IPS DF 4.7 (cell line): ENCODE results near the gene ALDH8A1.
A peak's percentile ranks its signal among the peaks of the same experiment; 100 is the strongest.
"Not testable (repeated sequence)": the region's sequence is repeated elsewhere in the genome, so short reads cannot be mapped to it uniquely, and the experiment has no call there.

Experiments used
- DNase-seq: peaks from one replicate; pipeline ENCODE4 v3.0.0-alpha.2; 2013; ENCODE audit warnings: low spot score; ENCODE audit errors: extremely low read depth

The ALDH8A1 gene

DNA sequence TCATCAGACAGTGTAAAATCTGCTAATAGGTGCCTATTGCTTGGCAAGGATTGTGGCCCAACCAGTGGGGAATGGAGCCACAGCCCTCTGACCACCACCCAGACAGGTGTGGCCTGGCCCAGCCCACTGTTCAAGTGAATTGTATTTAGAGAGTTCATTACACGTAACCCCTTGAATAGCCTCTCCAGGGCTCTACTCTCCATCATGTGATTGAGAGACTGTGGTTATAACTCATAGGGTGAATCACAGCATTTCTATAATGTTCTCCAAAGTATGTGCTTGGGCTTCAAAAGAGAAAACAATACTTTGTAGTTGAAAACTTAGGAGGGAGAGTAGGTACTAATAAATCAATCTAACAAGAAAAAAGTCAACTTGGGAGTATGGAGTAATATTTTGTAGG is 38.4 kb downstream of the ALDH8A1 start:
- DNase-seq = no peak

DNA sequence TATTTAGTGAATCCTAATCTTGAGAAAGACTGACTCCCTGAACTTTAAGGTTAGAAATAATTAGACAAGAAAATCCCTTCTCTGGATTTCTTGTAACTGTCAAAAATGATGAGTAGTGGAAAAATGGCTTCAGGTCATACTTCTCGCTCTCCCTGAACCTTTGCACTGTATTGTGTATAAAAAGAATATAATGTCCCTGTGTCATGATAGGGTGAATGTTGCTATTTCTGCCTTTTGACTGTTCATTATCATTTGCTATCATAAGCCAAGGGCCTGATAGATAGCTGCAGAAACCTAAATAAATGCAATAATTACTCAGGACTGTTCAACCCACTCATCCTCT is 39.3 kb downstream of the ALDH8A1 start:
- no peak for DNase-seq

DNA sequence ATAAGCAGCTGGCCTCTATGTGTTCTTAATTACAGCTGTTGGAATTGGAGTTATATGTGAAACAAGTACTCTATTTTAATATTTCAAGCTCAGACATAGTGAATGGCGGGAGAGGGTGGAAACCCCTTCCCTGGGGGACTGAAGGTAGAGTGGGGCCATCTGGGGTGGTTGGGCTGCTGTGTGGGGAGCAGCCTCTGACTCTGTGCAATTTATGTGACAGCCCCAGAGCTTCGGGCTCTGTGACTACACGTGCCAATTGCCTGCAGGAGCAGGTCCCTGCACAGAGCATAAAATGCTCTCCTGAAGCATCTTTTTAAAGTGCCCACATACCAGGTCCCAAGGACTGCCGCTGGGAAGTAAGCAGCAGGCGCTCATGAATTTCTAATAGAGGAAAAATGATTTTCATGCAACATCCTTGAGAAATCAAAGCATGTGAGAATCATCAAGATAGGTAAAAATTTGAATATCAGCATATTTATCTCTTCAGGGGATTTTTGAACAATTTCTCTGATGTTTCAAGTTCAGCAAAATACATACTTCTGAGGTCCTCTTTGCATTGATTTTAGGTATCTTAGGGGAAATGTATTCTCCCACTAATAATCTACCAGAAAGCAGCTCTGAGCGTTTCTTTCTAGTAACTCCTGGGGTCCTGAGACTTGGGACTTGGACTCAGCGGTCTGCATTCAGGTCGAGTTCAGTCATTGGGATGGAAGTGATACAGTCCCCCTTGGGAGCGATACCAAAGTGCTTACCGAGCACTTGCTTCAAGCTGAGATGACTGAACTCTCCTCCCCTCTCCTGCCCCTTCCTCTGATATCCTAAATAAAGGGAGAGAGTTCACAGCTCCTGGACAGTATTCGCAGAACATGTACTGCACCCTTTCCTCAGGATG is 40.0 kb downstream of the ALDH8A1 start:
- DNase-seq = no peak

DNA sequence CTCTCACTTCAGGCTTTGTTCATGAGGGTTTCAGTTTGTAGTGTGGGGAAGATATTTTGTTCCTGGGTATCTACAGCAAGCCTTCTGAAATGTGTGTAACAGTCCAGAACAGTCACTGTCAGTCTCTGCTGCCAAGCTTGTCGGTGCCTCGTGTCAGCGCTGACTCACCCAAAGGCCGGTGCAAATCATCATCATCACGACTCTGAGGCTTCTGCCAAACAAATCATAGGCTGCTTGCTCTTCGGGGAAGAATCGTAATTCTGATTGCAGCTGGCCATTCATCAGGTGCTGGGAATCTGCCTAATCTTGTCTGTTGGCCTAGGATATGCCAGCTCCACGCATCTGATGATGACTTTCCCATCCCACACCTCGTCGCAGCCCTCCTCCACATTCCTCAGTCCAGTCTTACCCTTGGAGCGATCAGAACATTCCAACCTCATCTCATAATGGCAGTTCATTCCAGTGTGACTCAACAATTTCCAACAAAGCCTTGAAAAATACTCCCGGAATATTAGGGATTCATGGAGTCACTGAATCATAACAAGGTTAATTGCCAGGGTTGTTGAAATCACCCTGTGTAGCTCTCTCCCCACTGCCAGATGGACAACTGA is 40.9 kb downstream of the ALDH8A1 start:
- DNase-seq = no peak

DNA sequence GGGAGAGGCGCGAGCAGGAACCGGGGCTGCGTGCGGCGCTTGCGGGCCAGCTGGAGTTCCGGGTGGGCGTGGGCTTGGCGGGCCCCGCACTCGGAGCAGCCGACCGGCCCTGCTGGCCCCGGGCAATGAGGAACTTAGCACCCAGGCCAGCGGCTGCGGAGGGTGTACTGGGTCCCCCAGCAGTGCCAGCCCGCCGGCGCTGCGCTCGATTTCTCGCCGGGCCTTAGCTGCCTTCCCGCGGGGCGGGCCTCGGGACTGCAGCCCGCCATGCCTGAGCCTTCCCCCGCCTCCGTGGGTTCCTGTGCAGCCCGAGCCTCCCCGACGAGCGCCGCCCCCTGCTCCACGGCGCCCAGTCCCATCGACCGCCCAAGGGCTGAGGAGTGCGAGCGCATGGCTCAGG is 45.2 kb downstream of the ALDH8A1 start:
- not testable (repeated sequence) for DNase-seq

DNA sequence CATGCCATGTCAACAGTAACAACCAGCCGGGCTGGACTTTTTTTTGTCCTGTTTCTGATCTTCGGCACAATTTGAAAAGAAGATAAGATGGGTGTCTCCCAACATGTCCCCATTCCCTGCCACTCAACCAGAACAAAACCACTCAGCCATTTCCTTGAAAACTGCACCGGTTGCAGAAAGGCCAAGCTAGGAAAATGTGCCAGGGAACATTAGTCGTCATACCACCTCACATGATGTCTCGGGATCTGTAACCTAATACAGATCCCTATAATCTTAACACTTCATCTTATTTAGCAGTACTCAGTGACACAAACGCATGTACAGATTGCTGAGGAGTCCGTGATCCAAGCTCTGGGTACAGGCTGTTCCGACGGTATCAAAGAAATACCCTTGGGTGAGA is 46.5 kb downstream of the ALDH8A1 start:
- DNase-seq = no peak

DNA sequence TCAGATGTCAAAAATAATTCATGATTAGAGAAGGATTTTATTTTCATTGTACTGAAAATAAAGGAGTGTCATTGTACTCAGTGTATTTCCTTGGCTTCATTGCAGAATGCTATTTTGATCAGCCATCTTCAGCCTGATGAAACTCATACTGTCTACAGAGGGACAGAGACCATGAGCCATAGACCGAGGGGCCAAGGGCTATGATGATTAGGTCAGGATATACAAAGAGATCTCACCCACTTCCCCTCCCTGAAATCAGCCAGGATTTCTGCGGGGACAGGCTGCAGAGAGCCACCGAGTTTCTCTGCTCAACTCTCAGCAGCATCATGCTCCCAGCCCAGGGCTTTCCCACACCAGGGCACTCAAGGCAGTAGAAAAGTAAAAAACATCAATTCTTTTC is 47.0 kb downstream of the ALDH8A1 start:
- DNase-seq = no peak

DNA sequence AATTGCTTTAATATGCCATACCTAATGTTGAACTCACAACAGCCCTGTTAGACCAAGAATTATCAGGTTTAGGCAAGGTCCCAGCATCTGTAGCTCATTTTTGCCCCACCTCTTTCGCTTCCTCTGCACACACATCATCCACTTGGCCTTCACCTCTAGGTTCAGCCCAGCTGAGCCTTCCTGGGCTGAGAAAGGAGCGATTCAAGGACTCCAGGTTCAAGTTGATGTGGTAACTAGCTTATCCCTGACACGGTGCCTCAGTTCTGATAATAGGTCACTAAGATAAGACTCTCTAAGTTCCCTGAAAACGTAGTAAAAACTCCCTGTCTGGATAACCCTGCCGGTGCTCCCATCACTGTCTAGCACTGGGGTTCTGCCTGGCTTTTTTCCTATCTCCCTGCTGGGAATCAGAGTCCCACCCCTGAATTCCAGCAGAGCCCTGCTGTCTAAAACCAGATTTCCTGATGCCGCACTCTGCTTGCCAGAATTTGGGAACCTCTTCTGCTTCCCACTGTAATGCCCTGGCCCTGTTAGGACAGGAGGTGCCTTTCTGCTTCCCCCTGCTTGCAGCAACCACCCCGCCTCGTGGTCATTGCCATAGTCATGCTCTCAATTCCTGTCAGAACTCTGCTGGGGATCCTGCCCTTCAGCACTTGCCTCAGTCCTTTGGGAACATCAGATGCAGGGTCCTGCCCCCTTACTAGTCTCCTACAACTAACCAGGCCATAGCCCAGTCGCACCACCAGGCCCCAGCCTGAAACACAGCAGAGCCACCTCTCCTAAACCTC is 47.6 kb downstream of the ALDH8A1 start:
- no peak for DNase-seq

DNA sequence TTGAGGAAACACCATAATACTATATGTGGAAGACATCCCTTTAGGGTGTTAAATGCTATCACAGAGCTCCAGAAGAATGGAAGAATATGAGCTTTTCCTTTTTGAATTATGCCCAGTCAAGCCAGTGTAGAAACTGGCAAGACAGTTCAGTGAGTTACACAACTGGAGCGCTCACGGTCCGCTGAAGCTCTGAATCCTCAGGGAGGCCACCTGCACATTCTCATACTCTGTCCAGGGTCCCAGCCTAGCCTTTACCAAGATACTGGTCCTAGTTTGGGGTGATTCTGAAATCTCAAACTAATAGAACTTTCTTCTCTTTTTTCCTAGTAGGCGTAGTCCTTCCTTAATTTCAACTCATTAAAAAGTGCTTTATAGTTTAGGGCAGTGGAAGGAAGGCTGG is 51.3 kb downstream of the ALDH8A1 start:
- DNase-seq = no peak

DNA sequence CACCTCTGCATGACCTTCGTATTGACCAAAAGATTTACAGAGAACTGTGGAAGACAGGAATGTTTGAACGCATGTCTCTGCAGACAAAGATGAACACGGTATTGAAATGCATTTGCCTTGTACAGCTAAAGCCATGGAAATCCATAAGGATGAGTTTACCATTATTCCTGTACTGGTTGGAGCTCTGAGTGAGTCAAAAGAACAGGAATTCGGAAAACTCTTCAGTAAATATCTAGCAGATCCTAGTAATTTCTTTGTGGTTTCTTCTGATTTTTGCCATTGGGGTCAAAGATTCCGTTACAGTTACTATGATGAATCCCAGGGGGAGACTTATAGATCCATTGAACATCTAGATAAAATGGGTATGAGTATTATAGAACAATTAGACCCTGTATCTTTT is 51.7 kb downstream of the ALDH8A1 start:
- DNase-seq = not testable (repeated sequence)

DNA sequence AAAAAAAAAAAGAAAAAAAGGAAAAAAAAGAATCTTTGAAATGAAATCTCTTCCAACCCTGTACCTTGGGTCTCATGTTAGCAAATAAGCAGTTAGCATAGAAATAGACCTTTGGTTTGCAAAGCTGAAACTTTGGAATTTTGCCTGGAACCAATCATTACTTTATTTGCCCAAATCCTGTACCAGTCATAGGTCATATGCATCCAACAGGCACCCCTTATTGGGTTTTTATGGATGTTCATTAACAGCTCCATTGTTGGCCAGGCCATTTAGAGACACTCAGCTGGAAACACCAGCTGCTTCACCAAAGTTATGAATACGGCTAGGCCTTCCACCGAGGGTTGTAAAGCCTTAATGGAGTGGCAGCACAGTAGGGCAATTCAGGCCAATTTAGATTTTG is 53.0 kb downstream of the ALDH8A1 start:
- DNase-seq = no peak

DNA sequence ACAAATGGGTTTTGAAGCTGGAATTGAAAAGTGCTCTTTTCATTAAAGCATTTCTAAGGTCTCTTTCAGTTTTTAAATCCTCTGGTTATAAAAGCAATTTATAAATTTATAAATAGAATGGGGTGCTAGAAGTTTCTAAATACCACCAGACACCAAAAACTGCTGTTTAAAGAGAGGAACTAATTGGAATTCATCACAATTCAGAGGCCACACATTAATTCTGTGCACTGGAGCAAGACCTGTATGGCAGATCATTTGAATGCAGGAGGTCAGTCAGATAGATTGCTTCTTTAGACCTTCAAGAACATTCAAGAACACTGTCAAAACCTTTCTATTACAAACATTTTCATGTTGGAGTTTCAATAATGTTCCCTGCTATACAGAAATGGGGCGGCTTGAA is 55.1 kb downstream of the ALDH8A1 start:
- DNase-seq = no peak

DNA sequence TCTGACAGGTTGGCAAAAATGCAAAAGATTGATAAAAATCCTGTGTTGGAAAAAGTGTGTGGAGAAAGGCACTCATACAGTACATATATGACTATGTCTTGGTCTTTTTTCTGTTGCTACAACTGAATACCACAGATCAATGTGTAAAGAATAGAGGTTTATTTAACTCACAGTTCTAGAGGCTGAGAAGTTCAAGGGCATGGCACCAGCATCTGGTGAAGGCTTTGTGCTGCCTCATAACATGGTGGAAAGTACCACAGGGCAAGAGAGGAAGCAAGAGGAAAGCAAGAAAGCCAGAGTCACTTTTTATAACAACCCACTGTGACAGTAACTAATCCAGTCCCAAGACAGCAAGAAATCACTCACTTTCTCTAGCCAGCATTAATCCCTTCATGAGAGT is 57.5 kb downstream of the ALDH8A1 start:
- no peak for DNase-seq

DNA sequence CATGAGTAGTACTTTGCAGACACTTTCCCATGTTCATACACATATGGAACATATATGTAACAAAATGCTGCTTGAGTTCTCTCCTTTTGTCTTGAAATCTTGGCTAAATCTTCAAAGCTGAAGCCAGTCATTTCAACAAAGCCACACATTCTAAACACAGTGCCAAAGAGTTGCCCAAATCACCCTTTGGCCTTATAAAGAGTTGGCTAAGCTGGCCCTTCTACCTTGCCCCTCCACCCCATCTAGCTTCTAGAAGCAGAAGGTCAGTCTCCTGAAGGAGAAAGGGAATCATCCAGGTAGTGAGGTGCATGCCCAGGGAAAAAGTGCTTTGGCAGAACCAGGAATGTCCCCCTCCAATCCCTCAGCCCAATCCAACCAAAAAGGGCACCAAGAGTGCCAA is 58.3 kb downstream of the ALDH8A1 start:
- DNase-seq = no peak

DNA sequence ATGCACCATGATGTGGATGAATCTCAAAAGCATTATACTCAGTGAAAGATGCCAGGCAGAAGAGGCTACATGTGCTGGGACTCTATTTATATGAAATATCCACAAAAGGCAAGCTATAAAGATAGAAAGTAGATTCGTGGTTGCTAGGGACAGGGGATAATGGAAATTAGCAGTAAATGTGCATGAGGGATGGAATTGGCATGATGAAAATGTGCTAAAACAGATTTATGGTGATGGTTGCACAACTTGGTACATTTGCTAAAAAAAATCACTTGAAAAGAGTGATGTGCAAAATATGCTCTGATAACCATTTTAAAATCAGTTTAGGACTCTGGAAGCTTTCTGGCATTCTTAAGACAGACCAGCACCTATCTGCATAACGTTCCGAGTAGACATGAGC is 61.6 kb downstream of the ALDH8A1 start:
- DNase-seq = no peak

DNA sequence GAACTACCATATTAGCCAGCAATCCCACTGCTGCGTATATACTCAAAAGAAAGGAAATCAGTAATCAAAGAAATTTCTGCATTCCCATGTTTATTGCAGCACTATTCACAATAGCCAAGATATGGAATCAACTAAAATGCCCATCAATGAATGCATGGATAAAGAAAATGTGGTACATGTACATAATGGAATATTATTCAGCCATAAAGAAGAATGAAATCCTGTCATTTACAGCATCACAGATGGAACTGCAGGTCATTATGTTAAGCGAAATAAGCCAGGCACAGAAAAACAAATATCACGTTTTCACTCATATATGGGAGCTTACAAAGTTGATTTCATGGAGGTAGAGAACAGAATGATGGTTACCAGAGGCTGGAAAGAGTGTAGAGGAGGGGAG is 65.1 kb downstream of the ALDH8A1 start:
- no peak for DNase-seq

DNA sequence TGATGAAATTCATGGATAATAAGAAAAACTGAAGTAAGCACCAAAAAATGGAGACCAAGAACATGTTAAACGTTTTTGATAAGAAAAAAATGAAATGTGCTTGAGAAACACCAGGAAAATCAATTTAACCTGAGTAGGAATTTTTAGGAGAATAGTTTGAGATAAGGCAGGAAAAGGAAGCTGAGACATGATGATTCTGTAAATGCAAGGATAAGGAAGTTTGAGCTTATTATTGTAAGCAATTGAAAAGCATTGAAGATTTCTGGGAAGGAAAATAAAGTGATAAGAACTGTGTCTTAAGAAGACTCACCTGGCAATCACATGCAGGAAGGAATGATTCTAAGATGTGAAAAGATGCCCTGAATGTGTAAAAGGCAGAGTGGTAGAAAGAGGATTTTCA is 66.6 kb downstream of the ALDH8A1 start:
- DNase-seq = no peak

DNA sequence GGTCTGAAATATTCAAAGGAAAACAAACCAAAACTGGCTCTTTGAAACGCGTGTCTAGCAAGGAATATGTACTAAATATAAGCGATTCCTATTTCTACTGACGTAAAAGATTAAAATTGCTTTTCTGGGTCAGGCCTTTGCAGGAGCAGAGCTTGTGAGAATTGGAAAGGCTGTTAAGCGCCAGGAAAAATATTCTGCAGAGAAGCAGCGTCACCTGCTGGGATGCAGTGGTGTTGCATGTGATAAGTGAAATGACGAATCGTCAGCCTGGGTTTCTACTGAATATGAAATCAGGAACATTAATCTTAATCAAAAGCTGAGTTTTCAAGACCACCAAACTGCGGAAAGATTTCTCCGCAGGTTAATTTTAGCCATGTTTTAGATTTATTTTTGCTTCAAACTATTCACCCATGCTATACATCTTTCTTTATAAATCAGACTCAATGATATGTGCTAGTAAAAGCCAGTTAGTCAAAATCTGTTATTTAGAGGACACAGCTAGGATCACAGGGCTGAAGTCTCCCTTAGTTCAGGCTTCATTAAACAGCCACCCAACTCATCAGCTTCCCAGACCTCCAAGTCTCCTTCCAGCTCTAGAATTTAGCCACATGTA is 67.4 kb downstream of the ALDH8A1 start:
- peak; percentile 30 for DNase-seq

DNA sequence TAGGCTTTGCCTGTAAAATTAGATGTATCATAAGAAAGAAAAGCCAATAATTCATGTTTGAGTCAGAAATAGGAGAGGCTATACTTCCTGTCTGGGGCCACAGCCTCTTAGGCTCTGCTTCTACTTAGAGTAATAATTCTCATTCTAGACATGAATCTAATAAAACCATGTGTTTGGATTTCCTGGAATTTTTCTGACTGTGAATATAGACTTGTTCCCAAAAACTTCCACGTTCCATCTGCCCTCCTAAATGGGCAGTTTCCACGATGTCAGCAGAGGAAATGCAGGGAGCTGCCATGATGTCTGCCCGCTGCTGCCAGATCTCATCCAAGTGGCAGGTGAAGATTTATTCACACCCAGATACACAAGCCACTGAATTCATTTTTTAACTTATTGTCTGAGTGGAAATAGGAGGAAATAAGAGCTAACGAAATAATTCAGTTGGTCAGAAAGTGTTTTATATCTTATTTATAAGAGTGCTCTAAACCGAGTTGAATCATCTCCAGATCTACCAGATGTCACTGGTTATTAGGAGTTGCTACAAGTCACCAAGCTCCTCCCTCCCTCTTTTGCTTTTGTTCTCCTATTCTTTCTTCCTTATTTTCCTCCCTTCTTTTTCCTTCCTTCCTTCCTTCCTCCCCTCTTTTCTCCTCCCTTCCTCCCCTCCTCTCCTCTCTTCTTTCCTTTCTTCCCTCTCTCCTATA is 69.3 kb downstream of the ALDH8A1 start:
- no peak for DNase-seq

DNA sequence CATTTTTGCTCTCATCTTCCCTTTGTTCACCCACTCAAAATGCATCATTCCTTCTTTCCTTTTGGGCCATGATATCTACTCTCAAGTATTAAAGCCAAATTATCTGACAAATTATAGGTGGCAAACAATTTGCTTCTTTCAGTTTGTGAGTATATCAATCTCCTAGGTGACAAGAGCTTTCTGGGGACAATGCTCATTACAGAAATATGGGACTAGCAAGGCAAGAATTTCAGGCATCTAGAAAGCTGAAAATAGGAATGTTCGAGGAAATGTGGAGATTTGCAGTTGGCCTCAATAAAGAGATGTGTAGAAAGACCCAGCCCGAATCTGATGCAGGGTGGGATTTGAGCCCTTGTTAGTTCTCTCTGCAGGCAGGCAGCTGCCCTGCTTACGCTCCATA is 71.8 kb downstream of the ALDH8A1 start:
- DNase-seq = no peak

DNA sequence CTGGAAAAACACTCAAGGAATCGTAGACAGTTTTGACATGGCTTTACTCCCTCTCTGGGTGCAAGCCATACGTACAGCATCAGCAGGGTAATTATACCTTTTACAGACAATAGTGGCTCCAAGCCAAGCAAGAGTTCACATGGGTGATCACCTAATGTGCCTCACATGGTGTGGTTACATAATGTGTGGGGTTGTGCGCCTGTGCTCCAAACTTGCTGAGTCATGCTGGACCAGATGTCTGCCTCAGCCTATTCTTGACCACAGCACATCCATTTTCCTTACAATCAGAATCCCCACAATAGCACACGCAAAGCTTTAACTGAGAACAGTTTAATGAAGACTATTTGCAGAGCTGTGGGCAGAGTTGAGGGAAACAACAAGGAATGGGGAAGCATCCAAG is 74.5 kb downstream of the ALDH8A1 start:
- DNase-seq = no peak
